Measurements from ENCODE around the gene PSG1.

The PSG1 gene

GRCh38 chr19:42816894-42817293 lies 62.6 kb downstream of the PSG1 start:
- Mint-ChIP-seq H3K4me1 (no peaks in the 10 kb centered on the region), H3K27ac (no peak overlapping the region), H3K36me3 (ENCODE audit: low read depth) (peaks cover 3% of the 10 kb centered on the region), H3K27me3 (ENCODE audit: low read depth) (no peaks in the 10 kb centered on the region), H3K4me3 (no peak overlapping the region), H3K9me3 (peaks cover 53% of the 10 kb centered on the region)
- no peak for TF ChIP-seq CTCF (IDR thresholded peaks at IDR 0.05; ENCODE audit: unreplicated experiment in 3 of 3)
